ENCODE results near the gene MGST2. TPM values are rescaled to one million over a fixed set of nuclear protein-coding genes. Genes with fewer than 3 reads are reported as not detected.

The MGST2 gene
- total and polyA plus RNA-seq, 10 of the 15 experiments (the other 5 are each of a cell fraction or from before 2014, with no cell fraction given), result 19.0 to 50.1 (median 30.6) TPM

GRCh38 chr4:139663561-139664138, 2.0 kb upstream of the MGST2 start:
- no peaks in the 10 kb centered on the region; the same call in 1 of the 2 replicates for H3K4me1 ChIP-seq (ENCODE audit: control insufficient read depth, insufficient read depth, low read length)
- SMC1A ChIA-PET (ENCODE audit: uncharacterized antibody, unreplicated experiment), result no interaction called here
- no peaks in the 10 kb centered on the region for H3K36me3 ChIP-seq (ENCODE audit: control insufficient read depth in 2 of 2, insufficient read depth in 2 of 2, low read length in 1 of 2)
- H3K9ac ChIP-seq (ENCODE audit: control insufficient read depth, insufficient read depth, low read length), result no peak overlapping the region
- ATAC-seq, result no peak
- no peak overlapping the region for H3K4me3 ChIP-seq
- peaks cover 14% of the 10 kb centered on the region for H3K79me2 ChIP-seq (ENCODE audit: control insufficient read depth, insufficient read depth, low read length)
- TF ChIP-seq POLR2AphosphoS5 (IDR thresholded peaks at IDR 0.05; ENCODE audit: low read length) (no peak), IRF4 (IDR thresholded peaks at IDR 0.05; ENCODE audit: low read depth, low read length) (no peak), ATF7 (IDR thresholded peaks at IDR 0.05; ENCODE audit: low read depth) (no peak), USF2 (IDR thresholded peaks at IDR 0.05; ENCODE audit: borderline replicate concordance, low read depth, low read length) (no peak), HDAC6 (IDR thresholded peaks at IDR 0.05; ENCODE audit: unreplicated experiment) (no peak), NBN (IDR thresholded peaks at IDR 0.05) (no peak), NR2C2 (IDR thresholded peaks at IDR 0.05; ENCODE audit: borderline replicate concordance, control insufficient read depth, insufficient read length, low read depth) (no peak), POLR2AphosphoS2 (IDR thresholded peaks at IDR 0.05; ENCODE audit: low read depth, low read length) (no peak), ZNF274 (IDR thresholded peaks at IDR 0.05; ENCODE audit: insufficient read depth, insufficient read length) (no peak), SMARCA5 (IDR thresholded peaks at IDR 0.05) (no peak), CHD2 (IDR thresholded peaks at IDR 0.05; ENCODE audit: borderline replicate concordance, low read depth, low read length) (no peak), NFYA (IDR thresholded peaks at IDR 0.05; ENCODE audit: borderline replicate concordance, low read depth, low read length) (no peak), MEF2B (IDR thresholded peaks at IDR 0.05; ENCODE audit: partially characterized antibody, poor library complexity, severe bottlenecking) (no peak)
- no peak overlapping the region for H3K4me2 ChIP-seq (ENCODE audit: control insufficient read depth, insufficient read depth)
- no peak overlapping the region for H3K27ac ChIP-seq (ENCODE audit: control insufficient read depth, insufficient read depth)
- CTCF ChIA-PET, result interaction anchor here (3.1 kb wide), 1 partner anchor 12 kb away, joined by 14 read pairs; no protein-coding TSS in a partner anchor
- RAD21 ChIA-PET (ENCODE audit: unreplicated experiment), result interaction anchor here (0.6 kb wide), 1 partner anchor 364 kb away, joined by 3 read pairs; no protein-coding TSS in a partner anchor
- no peak for DNase-seq (ENCODE audit: low read depth, low spot score)
- BruUV-seq (replicated peaks), result no TSS peak
- no peaks in the 10 kb centered on the region for H3K27me3 ChIP-seq (replicated peaks in 1 of 2; ENCODE audit: control insufficient read depth in 2 of 2, insufficient read depth in 2 of 2, low read length in 1 of 2)
- intact Hi-C loops (cut with micrococcal nuclease; ENCODE audit: unreplicated experiment) (no loop called here), in situ Hi-C loops (cut with MboI) (no loop called here)
- no peaks in the 10 kb centered on the region for H4K20me1 ChIP-seq (ENCODE audit: control insufficient read depth, insufficient read depth)
- WGBS (ENCODE audit: insufficient coverage, insufficient replicate concordance, low lambda C conversion rate, missing lambda C conversion rate), result 44% methylated on average over 1 of the region's 1 CpG
- POLR2A ChIA-PET, result no interaction called here
- H3K9me3 ChIP-seq (replicated peaks; ENCODE audit: control insufficient read depth, insufficient read depth, low read length), result no peaks in the 10 kb centered on the region
- H2AFZ ChIP-seq (ENCODE audit: control insufficient read depth, low read depth, low read length), result no peak overlapping the region
- FAIRE-seq, result no peak
